A549 (cell line): ENCODE measurements around the gene MBNL1.
"Not testable (repeated sequence)": the region's sequence is repeated elsewhere in the genome, so short reads cannot be mapped to it uniquely, and the experiment has no call there.

ENCODE experiments used
- CEBPB ChIP-seq, 2 experiments: fragments of >200 bp in 1 of 2; sonication (Bioruptor Twin) in 1 of 2; formaldehyde crosslinking in 1 of 2; IDR thresholded peaks; 2 replicates each; pipeline ENCODE4 v1.6.1; 2012 to 2016
- NR3C1 ChIP-seq: fragments of >200 bp; sonication (Bioruptor Twin); formaldehyde crosslinking; IDR thresholded peaks from 3 replicates; pipeline ENCODE4 v1.6.1; 2017
- POLR2A ChIP-seq: IDR thresholded peaks from 2 replicates; pipeline ENCODE4 v1.6.1; 2012; ENCODE audit warnings: mild to moderate bottlenecking, low read length
- POLR2AphosphoS2 ChIP-seq: conservative IDR thresholded peaks from 2 replicates; pipeline ENCODE4 v1.6.1; 2012; ENCODE audit warnings: low read length, improper control_type of control experiment, inconsistent platforms
- TF ChIP-seq, protein P1 (sequence below): fragments of >200 bp; sonication (Bioruptor Twin); formaldehyde crosslinking; IDR thresholded peaks from 3 replicates; pipeline ENCODE4 v1.5.1; 2016

DNA sequence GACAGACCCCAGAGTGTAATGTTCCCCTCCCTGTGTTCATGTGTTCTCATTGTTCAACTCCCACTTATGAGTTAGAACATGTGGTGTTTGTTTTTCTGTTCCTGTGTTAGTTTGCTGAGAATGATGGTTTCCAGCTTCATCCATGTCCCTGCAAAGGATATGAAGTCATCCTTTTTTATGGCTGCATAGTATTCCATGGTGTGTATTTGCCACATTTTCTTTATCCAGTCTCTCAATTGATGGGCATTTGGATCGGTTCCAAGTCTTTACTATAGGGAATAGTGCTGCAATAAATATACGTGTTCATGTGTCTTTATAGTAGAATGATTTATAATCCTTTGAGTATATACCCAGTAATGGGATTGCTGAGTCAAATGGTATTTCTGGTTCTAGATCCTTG is 98.5 kb downstream of the MBNL1 start:
- not testable (repeated sequence) for TF ChIP-seq POLR2A; NR3C1; CEBPB (IDR thresholded peaks at IDR 0.05); POLR2AphosphoS2
- TF ChIP-seq, protein P1, sequence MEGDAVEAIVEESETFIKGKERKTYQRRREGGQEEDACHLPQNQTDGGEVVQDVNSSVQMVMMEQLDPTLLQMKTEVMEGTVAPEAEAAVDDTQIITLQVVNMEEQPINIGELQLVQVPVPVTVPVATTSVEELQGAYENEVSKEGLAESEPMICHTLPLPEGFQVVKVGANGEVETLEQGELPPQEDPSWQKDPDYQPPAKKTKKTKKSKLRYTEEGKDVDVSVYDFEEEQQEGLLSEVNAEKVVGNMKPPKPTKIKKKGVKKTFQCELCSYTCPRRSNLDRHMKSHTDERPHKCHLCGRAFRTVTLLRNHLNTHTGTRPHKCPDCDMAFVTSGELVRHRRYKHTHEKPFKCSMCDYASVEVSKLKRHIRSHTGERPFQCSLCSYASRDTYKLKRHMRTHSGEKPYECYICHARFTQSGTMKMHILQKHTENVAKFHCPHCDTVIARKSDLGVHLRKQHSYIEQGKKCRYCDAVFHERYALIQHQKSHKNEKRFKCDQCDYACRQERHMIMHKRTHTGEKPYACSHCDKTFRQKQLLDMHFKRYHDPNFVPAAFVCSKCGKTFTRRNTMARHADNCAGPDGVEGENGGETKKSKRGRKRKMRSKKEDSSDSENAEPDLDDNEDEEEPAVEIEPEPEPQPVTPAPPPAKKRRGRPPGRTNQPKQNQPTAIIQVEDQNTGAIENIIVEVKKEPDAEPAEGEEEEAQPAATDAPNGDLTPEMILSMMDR, result not testable (repeated sequence)
